ENCODE measurements around the gene SOAT2. TPM values are rescaled to one million over a fixed set of nuclear protein-coding genes. Genes with fewer than 3 reads are reported as not detected.

SOAT2 gene
- total RNA-seq, 1 experiment from 2014 or later, result not detected

- POLR2A ChIA-PET, result interaction anchor here (0.7 kb wide), 1 partner anchor 148 kb away, joined by 3 read pairs; no protein-coding TSS in a partner anchor
- Histone ChIP-seq H3K4me1 (ENCODE audit: control insufficient read depth, insufficient read depth, low read length) (no peaks in the 10 kb centered on the region), H3K9me3 (ENCODE audit: control insufficient read depth, insufficient read depth, low read depth, low read length) (no peaks in the 10 kb centered on the region), H3K36me3 (ENCODE audit: control insufficient read depth, insufficient read depth, low read length) (no peaks in the 10 kb centered on the region), H3K27me3 (ENCODE audit: control insufficient read depth, insufficient read depth, low read length) (peaks cover 5% of the 10 kb centered on the region), H3K4me3 (ENCODE audit: low read depth in 2 of 2, low read length in 2 of 2) (no peak overlapping the region), H3K27ac (ENCODE audit: low read length) (no peak overlapping the region)
- CTCF ChIA-PET, result interaction anchor here (0.7 kb wide), 2 partner anchors 69 to 87 kb away, joined by 3 read pairs; no protein-coding TSS in a partner anchor
- ATAC-seq (no peak), DNase-seq (ENCODE audit: low read depth, low spot score) (no peak)
- intact Hi-C loops (cut with micrococcal nuclease; ENCODE audit: unreplicated experiment) (no loop called here), in situ Hi-C loops (cut with HindIII; ENCODE audit: low pct_unique_long_range_greater_than_20kb, low sequenced_read_pairs) (no loop called here)
- no TSS peak for BruUV-seq (replicated peaks)
- TF ChIP-seq CTCF (IDR thresholded peaks at IDR 0.05) (no peak), SIN3A (IDR thresholded peaks at IDR 0.05; ENCODE audit: borderline replicate concordance, insufficient read depth, low read depth, low read length) (no peak), TCF7L2 (IDR thresholded peaks at IDR 0.05; ENCODE audit: low read depth, low read length) (no peak), REST (IDR thresholded peaks at IDR 0.05; ENCODE audit: insufficient read depth in 1 of 2, low read depth in 2 of 2, low read length in 1 of 2) (no peak), POLR2AphosphoS5 (IDR thresholded peaks at IDR 0.05; ENCODE audit: low read depth, low read length) (no peak)
Observed at GRCh38 chr12:53128780-53129569, 25.7 kb downstream of the SOAT2 start.

DNA sequence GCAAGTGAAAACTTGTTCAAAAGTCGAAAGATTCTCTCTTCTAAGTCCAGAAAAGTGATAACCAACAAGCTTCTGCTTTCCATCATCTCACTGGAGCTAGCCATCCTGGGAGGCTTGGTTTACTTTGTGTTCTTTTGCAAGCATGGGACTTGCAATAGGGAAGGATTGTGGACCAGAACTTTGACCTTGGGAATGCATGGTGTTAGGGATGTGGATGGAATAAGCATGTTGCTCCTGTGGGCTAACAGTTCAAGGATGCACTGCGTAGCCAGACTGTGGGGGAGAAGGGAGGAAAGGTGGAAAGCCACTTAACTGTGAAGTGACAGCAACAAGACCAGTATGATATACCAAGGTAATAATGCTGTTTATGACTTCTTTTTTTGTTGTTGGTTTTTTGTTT is 28.6 kb downstream of the SOAT2 start:
- no peak for DNase-seq (ENCODE audit: low read depth, low spot score)
- POLR2A ChIA-PET, result no interaction called here
- TF ChIP-seq SIN3A (IDR thresholded peaks at IDR 0.05; ENCODE audit: borderline replicate concordance, insufficient read depth, low read depth, low read length) (no peak), TCF7L2 (IDR thresholded peaks at IDR 0.05; ENCODE audit: low read depth, low read length) (no peak), POLR2AphosphoS5 (IDR thresholded peaks at IDR 0.05; ENCODE audit: low read depth, low read length) (no peak), REST (IDR thresholded peaks at IDR 0.05; ENCODE audit: insufficient read depth in 1 of 2, low read depth in 2 of 2, low read length in 1 of 2) (no peak), CTCF (IDR thresholded peaks at IDR 0.05) (no peak)
- CTCF ChIA-PET, result no interaction called here
- no TSS peak for BruUV-seq (replicated peaks)
- ATAC-seq, result no peak
- no peak overlapping the region for H3K4me3 ChIP-seq (ENCODE audit: low read depth in 2 of 2, low read length in 2 of 2)
- no peak overlapping the region for H3K27ac ChIP-seq (ENCODE audit: low read length)
- peaks cover 5% of the 10 kb centered on the region for H3K27me3 ChIP-seq (ENCODE audit: control insufficient read depth, insufficient read depth, low read length)
- in situ Hi-C loops (cut with HindIII; ENCODE audit: low pct_unique_long_range_greater_than_20kb, low sequenced_read_pairs), result no loop called here
- no peaks in the 10 kb centered on the region for H3K4me1 ChIP-seq (ENCODE audit: control insufficient read depth, insufficient read depth, low read length)
- no peaks in the 10 kb centered on the region for H3K36me3 ChIP-seq (ENCODE audit: control insufficient read depth, insufficient read depth, low read length)
- H3K9me3 ChIP-seq (ENCODE audit: control insufficient read depth, insufficient read depth, low read depth, low read length), result no peaks in the 10 kb centered on the region
- intact Hi-C loops (cut with micrococcal nuclease; ENCODE audit: unreplicated experiment), result no loop called here

Measured in Panc1 (cell line).